Activated CD8-positive, alpha-beta T cell treated with anti-CD3 and anti-CD28 coated beads for 36 hours (primary cell): ENCODE results near the gene PLCG2. TPM values are rescaled to one million over a fixed set of nuclear protein-coding genes. Genes with fewer than 3 reads are reported as not detected.

Experiments used
- ATAC-seq: fragments of 200-7000 bp; cut with Tn5 transposase; one replicate; pipeline ENCODE4 v1.10.0; 2021; ENCODE audit warnings: mild to moderate bottlenecking, moderate library complexity
- CTCF ChIA-PET: fragments of 350-600 bp; sonication (Branson Sonifier 250); formaldehyde crosslinking; loops from one replicate; lab custom pipeline; 2021; ENCODE audit warnings: antibody characterized with exemption; lab: Charles Lee
- POLR2A ChIA-PET: fragments of 350-600 bp; sonication (Branson Sonifier 250); formaldehyde crosslinking; loops from one replicate; lab custom pipeline; 2021; ENCODE audit warnings: antibody characterized with exemption; lab: Charles Lee
- DNase-seq: peaks from one replicate; pipeline ENCODE4 v3.0.0-alpha.2; 2020
- H3K27ac Mint-ChIP-seq: one replicate; pipeline ENCODE4 v1.8.0; 2021; ENCODE audit warnings: mild to moderate bottlenecking, mixed read lengths
- H3K27me3 Mint-ChIP-seq: one replicate; pipeline ENCODE4 v1.8.0; 2021; ENCODE audit warnings: mixed read lengths
- H3K36me3 Mint-ChIP-seq: one replicate; pipeline ENCODE4 v1.8.0; 2021; ENCODE audit warnings: low read depth, mixed read lengths
- H3K4me1 Mint-ChIP-seq: one replicate; pipeline ENCODE4 v1.8.0; 2021; ENCODE audit warnings: low read depth, mixed read lengths
- H3K4me3 Mint-ChIP-seq: one replicate; pipeline ENCODE4 v1.8.0; 2021; ENCODE audit warnings: mild to moderate bottlenecking, moderate library complexity, mixed read lengths
- H3K9me3 Mint-ChIP-seq: one replicate; pipeline ENCODE4 v1.8.0; 2021; ENCODE audit warnings: mixed read lengths
- CTCF ChIP-seq: fragments of 200-600 bp; IDR thresholded peaks from one replicate; pipeline ENCODE4 v1.8.0; 2022; ENCODE audit warnings: antibody characterized with exemption, mild to moderate bottlenecking
- intact Hi-C: fragments of 100-400 bp; cut with micrococcal nuclease; formaldehyde crosslinking; loops from one replicate; pipeline ENCODE4 v1.10.0; 2022
- total RNA-seq, 2 experiments: library from RNA; stranded (reverse); gene quantifications; one replicate each; pipeline ENCODE4 v1.2.3, GENCODE V29; 2021

Gene PLCG2
- total RNA-seq, 2 experiments from 2014 or later: 12.7 to 13.7 TPM

- intact Hi-C loops: no loop called here
- Mint-ChIP-seq H3K27ac (no peak overlapping the region), H3K9me3 (no peaks in the 10 kb centered on the region), H3K4me1 (peaks cover 16% of the 10 kb centered on the region), H3K36me3 (no peaks in the 10 kb centered on the region), H3K4me3 (no peak overlapping the region), H3K27me3 (no peaks in the 10 kb centered on the region)
- ChIA-PET POLR2A (no interaction called here), CTCF (interaction anchor here (0.6 to 1.7 kb wide), 4 partner anchors 8 to 817 kb away, joined by 3 to 8 read pairs (median 4); no protein-coding TSS in a partner anchor)
- TF ChIP-seq CTCF: no peak
- DNase-seq: no peak
- ATAC-seq: no peak
Measured at GRCh38 chr16:81744911-81745310, 34.2 kb upstream of the PLCG2 start.

DNA sequence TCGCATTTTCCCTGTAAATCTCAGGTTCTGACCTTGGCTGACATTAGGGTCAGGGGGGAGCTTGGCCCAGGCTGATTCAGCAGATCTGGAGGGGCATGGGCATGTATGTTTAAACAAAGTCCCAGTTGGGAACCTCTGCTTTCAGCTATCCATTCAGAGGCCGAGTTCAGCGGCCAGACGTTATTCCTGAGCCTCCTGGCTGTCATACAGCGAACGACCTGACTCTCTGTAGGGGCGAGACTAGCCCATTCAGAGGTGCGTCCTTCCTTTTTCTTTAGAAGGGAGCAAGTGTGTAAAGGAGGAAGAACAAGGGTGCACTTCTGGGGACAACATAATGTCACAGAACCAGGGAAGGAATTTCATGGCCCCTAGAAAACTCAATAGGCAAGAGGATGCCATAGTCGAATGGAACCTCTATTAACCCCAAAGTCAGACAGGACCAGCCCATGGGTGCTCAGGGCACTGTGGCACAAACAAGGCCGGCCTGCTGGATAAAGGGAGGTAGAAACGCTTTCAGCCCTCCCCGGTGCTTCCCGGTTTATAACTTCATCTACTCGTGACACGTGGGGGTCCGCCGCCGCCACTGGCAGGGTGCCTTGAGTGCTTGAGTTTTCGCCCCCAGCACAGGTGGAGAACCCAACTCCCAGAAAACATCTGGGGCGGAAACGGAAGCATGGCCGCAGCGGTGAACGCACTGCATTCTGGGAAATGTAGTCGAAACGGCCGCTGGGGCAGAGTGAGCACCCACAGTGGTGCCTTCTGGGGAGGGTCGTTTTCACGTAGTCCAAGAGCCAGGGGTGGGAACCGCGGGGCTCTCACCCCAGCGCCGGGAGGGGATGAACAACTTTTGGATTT lies 33.2 kb upstream of the PLCG2 start:
- intact Hi-C loops: no loop called here
- ChIA-PET POLR2A (no interaction called here), CTCF (interaction anchor here (1.7 kb wide), 1 partner anchor 128 kb away, joined by 8 read pairs; no protein-coding TSS in a partner anchor)
- H3K9me3 Mint-ChIP-seq: no peaks in the 10 kb centered on the region
- no peak for TF ChIP-seq CTCF
- H3K4me1 Mint-ChIP-seq: peaks cover 16% of the 10 kb centered on the region
- H3K36me3 Mint-ChIP-seq: no peaks in the 10 kb centered on the region
- H3K27me3 Mint-ChIP-seq: no peaks in the 10 kb centered on the region
- peak overlapping the region; percentile 63 for H3K27ac Mint-ChIP-seq
- DNase-seq: peak; percentile 84
- peak; percentile 91 for ATAC-seq
- H3K4me3 Mint-ChIP-seq: peak overlapping the region; percentile 63

- intact Hi-C loops: no loop called here
- peaks cover 16% of the 10 kb centered on the region for H3K4me1 Mint-ChIP-seq
- no peaks in the 10 kb centered on the region for H3K36me3 Mint-ChIP-seq
- peak overlapping the region; percentile 63 for H3K27ac Mint-ChIP-seq
- no peaks in the 10 kb centered on the region for H3K9me3 Mint-ChIP-seq
- TF ChIP-seq CTCF: no peak
- DNase-seq (no peak), ATAC-seq (peak; percentile 11)
- POLR2A ChIA-PET: no interaction called here
- CTCF ChIA-PET: no interaction called here
- peak overlapping the region; percentile 63 for H3K4me3 Mint-ChIP-seq
- no peaks in the 10 kb centered on the region for H3K27me3 Mint-ChIP-seq
Measured at GRCh38 chr16:81746566-81746965, 32.5 kb upstream of the PLCG2 start.

- Mint-ChIP-seq H3K36me3 (no peaks in the 10 kb centered on the region), H3K27ac (no peak overlapping the region), H3K9me3 (no peaks in the 10 kb centered on the region), H3K4me3 (no peak overlapping the region), H3K27me3 (no peaks in the 10 kb centered on the region), H3K4me1 (peaks cover 16% of the 10 kb centered on the region)
- TF ChIP-seq CTCF: no peak
- CTCF ChIA-PET: interaction anchor here (1.1 to 2.0 kb wide), 3 partner anchors 9 to 126 kb away, joined by 5 to 12 read pairs (median 5); no protein-coding TSS in a partner anchor
- POLR2A ChIA-PET: no interaction called here
- ATAC-seq (peak; percentile 46), DNase-seq (peak; percentile 35)
- intact Hi-C loops: no loop called here
Measured at GRCh38 chr16:81748476-81749198, 30.5 kb upstream of the PLCG2 start.
